GM23338 (cell line): ENCODE results near the gene RNGTT. TPM values are rescaled to one million over a fixed set of nuclear protein-coding genes. Genes with fewer than 3 reads are reported as not detected.

ENCODE experiments used
- ATAC-seq: fragments of 200-7000 bp; cut with Tn5 transposase; 3 replicates; pipeline ENCODE4 v1.9.1; 2020
- DNase-seq: peaks from one replicate; pipeline ENCODE4 v3.0.0-alpha.2; 2015; ENCODE audit warnings: low spot score
- H2AFZ ChIP-seq: fragments of 200-600 bp; sonication (generic); 2 replicates; pipeline ENCODE4 v1.8.0; 2016; ENCODE audit warnings: antibody characterized with exemption, mild to moderate bottlenecking, moderate library complexity
- H3F3A ChIP-seq: fragments of 200-600 bp; sonication (generic); replicated peaks from 2 replicates; pipeline ENCODE4 v1.8.0; 2017; ENCODE audit warnings: antibody characterized with exemption, mixed run types, low read depth
- H3K27ac ChIP-seq: fragments of 200-600 bp; sonication (generic); 2 replicates; pipeline ENCODE4 v1.6.1; 2016; ENCODE audit warnings: low read depth
- H3K27me3 ChIP-seq: fragments of 200-600 bp; sonication (generic); 2 replicates; pipeline ENCODE4 v1.8.0; 2016; ENCODE audit warnings: mild to moderate bottlenecking, mixed run types, moderate library complexity; ENCODE audit not compliant: insufficient read depth
- H3K36me3 ChIP-seq: fragments of 200-600 bp; sonication (generic); 2 replicates; pipeline ENCODE4 v1.8.0; 2016; ENCODE audit warnings: mild to moderate bottlenecking; ENCODE audit not compliant: insufficient read depth
- H3K4me1 ChIP-seq: fragments of 200-600 bp; sonication (generic); 2 replicates; pipeline ENCODE4 v1.8.0; 2016; ENCODE audit warnings: mild to moderate bottlenecking, moderate library complexity; ENCODE audit not compliant: insufficient read depth
- H3K4me2 ChIP-seq: fragments of 200-600 bp; sonication (generic); 2 replicates; pipeline ENCODE4 v1.7.1; 2017; ENCODE audit warnings: mixed run types
- H3K4me3 ChIP-seq: fragments of 200-600 bp; sonication (generic); 2 replicates; pipeline ENCODE4 v1.6.1; 2016; ENCODE audit warnings: mixed run types
- H3K79me2 ChIP-seq: fragments of 200-600 bp; sonication (generic); replicated peaks from 2 replicates; pipeline ENCODE4 v1.8.0; 2017; ENCODE audit warnings: mild to moderate bottlenecking; ENCODE audit not compliant: insufficient read depth
- H3K9me2 ChIP-seq: fragments of 200-600 bp; sonication (generic); 2 replicates; pipeline ENCODE4 v1.8.0; 2017; ENCODE audit not compliant: insufficient read depth
- H4K20me1 ChIP-seq: fragments of 200-600 bp; sonication (generic); replicated peaks from 2 replicates; pipeline ENCODE4 v1.8.0; 2017; ENCODE audit warnings: mild to moderate bottlenecking; ENCODE audit not compliant: insufficient read depth
- H3K27ac Mint-ChIP-seq: 2 replicates; pipeline ENCODE4 v1.8.0; 2020; ENCODE audit warnings: inconsistent platforms, mild to moderate bottlenecking, moderate library complexity, mixed read lengths
- H3K27me3 Mint-ChIP-seq: 3 replicates; pipeline ENCODE4 v1.8.0; 2022; ENCODE audit warnings: low read depth, mild to moderate bottlenecking, moderate library complexity, mixed read lengths, inconsistent platforms; ENCODE audit not compliant: insufficient read depth, poor library complexity
- H3K36me3 Mint-ChIP-seq: 3 replicates; pipeline ENCODE4 v1.8.0; 2021; ENCODE audit warnings: low read depth, mild to moderate bottlenecking, inconsistent platforms, moderate library complexity, mixed read lengths
- H3K4me1 Mint-ChIP-seq: 3 replicates; pipeline ENCODE4 v1.8.0; 2020; ENCODE audit warnings: mild to moderate bottlenecking, inconsistent platforms, mixed read lengths
- H3K4me3 Mint-ChIP-seq: 3 replicates; pipeline ENCODE4 v1.8.0; 2021; ENCODE audit warnings: moderate library complexity, mild to moderate bottlenecking, inconsistent platforms, mixed read lengths
- H3K9me3 Mint-ChIP-seq: 3 replicates; pipeline ENCODE4 v1.8.0; 2020; ENCODE audit warnings: moderate library complexity, mild to moderate bottlenecking, inconsistent platforms, mixed read lengths
- CREB1 ChIP-seq: fragments of 250-450 bp; sonication (Bioruptor Pico); IDR thresholded peaks from 2 replicates; pipeline ENCODE4 v1.5.0; 2020; ENCODE audit warnings: low read depth, mild to moderate bottlenecking, moderate library complexity
- ETS1 ChIP-seq: IDR thresholded peaks from 2 replicates; pipeline ENCODE4 v1.6.1; 2016; ENCODE audit warnings: antibody characterized with exemption
- NANOG ChIP-seq: IDR thresholded peaks from 2 replicates; pipeline ENCODE4 v1.6.1; 2016; ENCODE audit warnings: antibody characterized with exemption, borderline replicate concordance
- REST ChIP-seq: IDR thresholded peaks from one replicate; pipeline ENCODE4 v1.6.1; 2018; ENCODE audit warnings: antibody characterized with exemption; ENCODE audit not compliant: unreplicated experiment
- ZNF114 ChIP-seq: fragments of 250-450 bp; sonication (Bioruptor Pico); IDR thresholded peaks from 2 replicates; pipeline ENCODE4 v1.5.0; 2020; ENCODE audit warnings: mild to moderate bottlenecking, moderate library complexity
- ZNF462 ChIP-seq: fragments of 250-450 bp; sonication (Bioruptor Pico); IDR thresholded peaks from 2 replicates; pipeline ENCODE4 v1.5.0; 2020; ENCODE audit warnings: mild to moderate bottlenecking, moderate library complexity
- polyA plus RNA-seq: library from polyadenylated mRNA; unstranded; fragments of >200 nt; fragmentation: Nextera tagmentation; extraction: Ambion mirVana; gene quantifications from 2 replicates; pipeline ENCODE4 v1.2.1, GENCODE V29; 2016
- total RNA-seq: library from RNA; depleted of rRNA; stranded (reverse); fragments of >200 nt; shearing (Covaris generic); gene quantifications from 2 replicates; pipeline ENCODE4 v1.2.3, GENCODE V29; 2014

Gene RNGTT
- total and polyA plus RNA-seq, 2 experiments from 2014 or later: 11.2 to 29.2 TPM

GRCh38 chr6:88730611-88731011 is 232.8 kb downstream of the RNGTT start (continued):
- TF ChIP-seq ETS1: no peak
- TF ChIP-seq ZNF114: no peak
- TF ChIP-seq CREB1: no peak

- peak; percentile 21 for ATAC-seq
- peaks cover 7% of the 10 kb centered on the region for H3K27me3 Mint-ChIP-seq
- no peaks in the 10 kb centered on the region for H3K79me2 ChIP-seq
- H4K20me1 ChIP-seq: no peaks in the 10 kb centered on the region
- peak overlapping the region; percentile 16; the same call in 1 of the 2 replicates for H3K4me2 ChIP-seq
- H3K36me3 Mint-ChIP-seq: peaks cover 7% of the 10 kb centered on the region; the same call in 2 of the 3 replicates
- H3K4me3 ChIP-seq: 0 out of 2 replicates have a peak overlapping the region, but pooled peaks have one; percentile 3
- H3K27ac Mint-ChIP-seq: no peak overlapping the region
- H2AFZ ChIP-seq: no peak overlapping the region
- H3K4me3 Mint-ChIP-seq: peak overlapping the region; percentile 4; the same call in 1 of the 3 replicates
- no peaks in the 10 kb centered on the region for H3K9me2 ChIP-seq
- peaks cover 17% of the 10 kb centered on the region; the same call in 1 of the 2 replicates for H3K27me3 ChIP-seq
- no peaks in the 10 kb centered on the region for H3K9me3 Mint-ChIP-seq
- H3F3A ChIP-seq: no peaks in the 10 kb centered on the region
- H3K4me1 ChIP-seq: peaks cover 45% of the 10 kb centered on the region
- H3K27ac ChIP-seq: no peak overlapping the region
- peak; percentile 39; the same call in 1 of the 2 replicates for TF ChIP-seq ZNF462
- TF ChIP-seq REST: no peak
- TF ChIP-seq NANOG: peak; percentile 58
- no peaks in the 10 kb centered on the region for H3K36me3 ChIP-seq
- peak; percentile 73 for DNase-seq
- H3K4me1 Mint-ChIP-seq: peaks cover 61% of the 10 kb centered on the region
Measured at GRCh38 chr6:88728756-88729155, 234.7 kb downstream of the RNGTT start.
